HG02852 (cell line): ENCODE data around the gene OR10H3.
"Not testable (repeated sequence)": the region's sequence is repeated elsewhere in the genome, so short reads cannot be mapped to it uniquely, and the experiment has no call there.

Experiments used
- ATAC-seq: cut with Tn5 transposase; IDR thresholded peaks from one replicate; pipeline ENCODE4 v1.9.1; 2021; ENCODE audit warnings: mild to moderate bottlenecking, moderate library complexity; ENCODE audit not compliant: unreplicated experiment

Gene OR10H3

DNA sequence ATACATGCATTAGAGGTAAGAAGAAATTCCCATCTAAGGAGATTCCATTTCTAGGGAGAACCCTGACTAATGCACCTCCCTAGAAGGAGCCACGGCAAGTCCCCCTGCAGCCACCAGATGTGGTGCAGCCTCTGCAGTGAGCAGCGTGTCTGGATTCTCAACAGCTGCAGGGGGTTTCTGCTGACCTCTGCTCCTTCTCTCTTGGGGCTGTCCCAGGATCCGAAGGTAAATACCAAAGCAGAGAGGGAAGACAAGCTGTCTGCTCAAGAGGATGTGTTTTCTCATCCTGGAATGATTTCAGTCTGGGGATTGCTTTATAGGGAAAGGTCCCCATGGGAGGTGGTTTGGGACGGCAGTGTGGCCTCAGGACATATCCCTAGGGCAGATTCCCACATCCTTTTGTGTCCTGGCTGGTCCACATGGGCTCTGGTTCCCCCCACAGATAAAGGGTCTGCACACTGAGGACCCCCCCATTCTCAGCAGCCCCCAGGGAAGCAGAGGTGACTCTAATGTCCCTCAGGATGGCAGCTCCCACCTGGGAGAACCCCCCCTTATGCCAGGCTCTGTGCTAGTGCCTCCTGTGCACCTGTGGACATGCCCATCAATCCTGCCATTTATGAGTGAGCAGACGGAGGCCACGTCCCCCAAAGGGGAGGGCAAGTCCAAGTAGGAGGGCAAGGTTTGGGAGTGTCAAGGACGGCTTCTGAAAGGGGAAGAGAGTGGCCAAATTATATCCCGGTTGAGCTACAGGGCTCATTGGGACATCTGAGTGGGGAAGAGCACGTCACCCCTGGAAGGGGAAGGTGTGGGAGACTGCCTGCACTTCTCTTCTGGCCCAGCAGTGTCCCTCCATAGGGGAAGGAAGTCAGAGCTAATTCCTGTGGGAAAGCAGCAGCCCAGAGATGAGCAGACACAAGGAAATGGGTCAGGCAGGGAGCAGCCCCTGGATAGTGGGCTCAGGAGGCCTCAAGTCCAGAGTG lies 39.5 kb downstream of the OR10H3 start:
- no peak for ATAC-seq

DNA sequence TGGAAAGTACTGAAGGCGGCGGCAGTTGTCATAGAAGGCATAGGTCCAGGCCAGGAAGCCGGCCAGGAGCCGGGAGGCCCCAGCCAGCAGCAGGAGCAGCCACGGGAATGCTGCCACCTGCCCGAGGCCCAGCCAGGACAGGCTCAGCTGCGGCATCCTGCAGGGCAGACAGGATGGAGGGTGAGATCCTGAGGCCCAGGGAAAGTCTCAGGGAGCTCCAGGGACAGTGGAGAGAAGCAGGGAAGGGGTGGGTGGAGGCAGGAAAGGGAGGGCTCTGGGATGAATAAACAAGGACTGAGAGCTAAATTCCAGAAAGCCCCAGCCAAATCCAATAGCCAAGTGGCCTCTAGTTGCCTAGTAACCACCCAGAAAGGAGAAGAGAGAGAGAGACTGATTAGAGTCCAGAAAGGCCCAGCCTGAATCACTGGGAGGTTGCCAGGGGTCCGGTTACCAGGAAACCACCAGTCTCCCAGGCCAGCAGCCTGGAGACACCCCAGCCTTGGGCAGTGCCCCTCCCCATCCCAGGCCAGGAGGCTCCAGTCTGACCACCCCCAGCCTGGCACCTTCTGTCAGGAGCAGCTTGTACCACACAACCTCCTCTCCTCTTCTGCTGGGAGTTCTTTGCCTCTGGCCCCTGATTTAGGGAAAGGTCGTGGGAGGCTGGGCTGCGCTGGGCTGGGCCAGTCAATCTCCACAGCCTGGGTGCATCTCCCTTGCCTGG lies 42.1 kb downstream of the OR10H3 start:
- ATAC-seq, result no peak

DNA sequence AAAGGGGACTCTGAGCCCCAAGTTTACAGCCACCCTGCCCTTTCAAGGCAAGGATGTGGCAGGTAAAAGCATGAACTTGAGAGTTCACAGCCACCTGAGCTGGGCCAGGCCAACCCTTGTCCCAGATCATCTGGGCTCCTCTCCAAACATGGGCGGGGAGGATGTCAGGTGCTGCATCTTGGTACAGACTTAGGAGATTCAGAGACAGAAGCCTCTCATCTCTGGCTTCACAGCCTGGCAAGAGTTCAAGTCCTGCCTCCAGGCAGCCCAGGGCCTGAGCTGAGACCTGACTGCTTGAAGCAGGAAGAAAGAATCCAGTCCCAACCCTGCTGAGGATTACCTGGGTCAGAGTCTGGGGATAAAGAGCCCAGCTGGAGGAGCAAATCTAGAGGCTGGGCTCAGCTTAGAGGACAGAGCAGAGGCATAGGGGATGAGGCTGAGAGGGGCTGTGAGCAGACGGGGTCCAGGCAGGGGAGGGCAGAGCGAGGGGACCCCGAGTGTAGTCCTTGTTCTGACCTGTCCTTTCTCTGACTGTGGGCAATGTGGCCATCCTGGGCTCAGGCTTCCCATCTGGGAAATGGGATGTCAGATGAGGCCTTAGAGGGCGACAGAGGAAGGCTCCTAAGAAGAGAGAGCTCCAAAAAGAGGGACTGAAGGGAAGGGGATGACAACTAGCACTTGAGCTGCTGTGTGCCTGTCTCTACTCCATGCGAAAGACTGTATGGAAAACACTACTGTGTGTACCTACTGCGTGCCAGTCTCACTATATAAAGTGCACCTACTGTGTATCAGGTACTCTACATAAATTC lies 43.0 kb downstream of the OR10H3 start:
- no peak for ATAC-seq

DNA sequence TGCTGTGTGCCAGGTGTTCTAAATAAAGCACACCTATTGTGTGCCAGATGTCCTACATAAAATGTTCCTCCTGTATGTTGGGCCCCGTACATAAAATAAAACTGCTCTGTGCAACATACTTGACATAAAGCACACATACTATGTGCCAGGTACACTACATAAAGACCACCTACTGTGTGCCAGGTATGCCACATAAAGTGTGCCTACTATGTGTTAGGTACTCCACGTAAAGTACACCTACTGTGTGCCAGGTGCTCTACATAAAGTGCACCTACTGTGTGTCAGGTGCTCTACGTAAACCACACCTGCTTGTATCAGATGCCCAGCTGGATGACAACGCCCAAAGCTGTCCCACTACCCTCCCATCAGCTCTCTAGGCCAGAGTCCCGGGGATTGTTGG lies 43.9 kb downstream of the OR10H3 start:
- no peak for ATAC-seq

DNA sequence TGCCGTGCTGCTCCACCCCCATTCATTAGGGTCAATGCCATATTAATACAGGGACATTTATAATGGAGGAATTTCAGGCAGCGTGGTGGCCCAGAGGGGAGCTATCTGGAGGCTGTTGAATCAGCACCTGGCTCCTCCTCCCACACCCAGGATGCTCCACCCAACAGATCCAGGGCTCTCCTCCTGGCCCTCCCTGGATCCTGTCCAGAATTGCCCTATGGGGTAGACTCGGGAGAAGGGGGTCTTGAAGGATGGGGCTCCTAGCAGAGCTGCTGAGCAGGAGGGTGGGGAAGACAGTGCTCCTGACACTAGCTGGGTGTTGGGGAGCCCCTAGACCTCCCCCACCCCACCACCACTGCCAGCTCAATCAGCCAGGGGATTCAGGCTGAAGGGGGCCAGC lies 44.4 kb downstream of the OR10H3 start:
- no peak for ATAC-seq

DNA sequence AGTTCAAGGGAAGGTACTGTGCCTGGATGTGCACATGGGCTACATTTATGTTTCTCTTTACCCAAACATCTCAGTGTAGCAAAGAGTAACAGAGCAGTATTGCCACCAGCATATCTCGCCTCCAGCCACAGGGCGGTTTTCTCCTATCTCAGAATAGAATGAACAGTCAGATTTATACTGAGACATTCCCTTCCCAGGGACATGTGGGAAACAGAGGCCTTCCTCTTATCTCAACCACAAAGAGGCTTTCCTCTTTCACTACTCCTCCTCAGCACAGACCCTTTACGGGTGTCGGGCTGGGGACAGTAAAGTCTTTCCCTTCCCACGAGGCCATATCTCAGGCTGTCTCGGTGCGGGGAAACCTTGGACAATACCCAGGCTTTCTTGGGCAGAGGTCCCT lies 45.1 kb downstream of the OR10H3 start:
- ATAC-seq, result not testable (repeated sequence)

DNA sequence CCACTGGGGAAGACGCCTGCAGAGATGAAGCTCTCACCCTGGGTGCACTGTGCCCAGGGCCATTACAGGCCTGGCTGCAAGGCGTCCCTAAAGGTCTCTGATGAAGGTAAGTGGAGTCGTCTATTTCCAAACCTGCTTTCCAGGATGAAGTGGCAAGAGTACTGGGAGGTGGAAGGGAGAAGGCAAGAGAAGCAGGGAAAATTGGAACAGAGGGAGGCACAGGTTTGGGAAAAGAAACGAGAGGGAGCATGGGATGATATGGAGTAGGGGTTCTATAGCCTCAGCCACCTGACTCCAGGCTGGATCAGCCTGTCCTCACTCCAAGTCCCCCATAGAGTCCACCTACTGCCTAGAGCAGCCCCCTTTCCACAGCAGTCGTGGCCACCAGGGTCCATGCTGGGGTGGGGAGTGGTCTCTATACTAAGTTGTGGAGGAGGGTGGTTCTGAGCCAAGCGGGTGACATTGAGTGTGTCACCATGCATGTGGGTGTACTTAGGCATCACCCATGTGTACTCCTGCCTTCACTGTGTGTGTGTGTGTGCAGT lies 49.9 kb downstream of the OR10H3 start, which contains the start of gene OR10H5:
Gene OR10H5, plus strand, starts transcription at position 51 of the 545 bp plus-strand sequence. CDS start 6,388 bp downstream, outside the sequence.
- no peak for ATAC-seq

DNA sequence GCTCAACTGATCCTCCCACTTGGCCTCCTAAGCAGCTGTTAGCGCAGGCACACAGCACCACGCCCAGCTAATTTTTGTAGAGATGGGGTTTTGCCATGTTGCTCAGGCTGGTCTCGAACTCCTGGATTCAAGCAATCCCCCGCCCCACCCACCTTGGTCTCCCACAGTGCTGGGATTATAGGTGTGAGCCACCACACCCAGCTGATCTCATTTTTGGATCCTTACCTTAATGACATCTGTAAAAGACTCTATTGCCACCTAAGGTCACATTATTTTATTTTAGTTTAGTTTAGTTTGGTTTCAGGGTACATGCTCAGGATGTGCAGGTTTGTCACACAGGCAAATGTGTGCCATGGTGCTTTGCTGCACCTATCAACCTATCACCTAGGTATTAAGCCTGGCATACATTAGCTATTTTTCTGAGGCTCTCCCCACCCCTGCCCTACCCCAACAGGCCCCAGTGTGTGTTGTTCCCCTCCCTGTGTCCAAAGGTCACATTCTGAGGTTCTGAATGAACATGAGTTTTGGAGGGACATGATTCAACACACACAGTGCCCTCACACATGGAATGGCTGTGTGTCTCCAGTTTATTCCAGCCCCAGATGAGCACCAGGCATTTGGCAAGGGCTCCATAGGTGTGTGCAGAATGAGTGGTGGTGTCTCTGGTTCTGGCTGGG lies 50.9 kb downstream of the OR10H3 start:
- no peak for ATAC-seq

DNA sequence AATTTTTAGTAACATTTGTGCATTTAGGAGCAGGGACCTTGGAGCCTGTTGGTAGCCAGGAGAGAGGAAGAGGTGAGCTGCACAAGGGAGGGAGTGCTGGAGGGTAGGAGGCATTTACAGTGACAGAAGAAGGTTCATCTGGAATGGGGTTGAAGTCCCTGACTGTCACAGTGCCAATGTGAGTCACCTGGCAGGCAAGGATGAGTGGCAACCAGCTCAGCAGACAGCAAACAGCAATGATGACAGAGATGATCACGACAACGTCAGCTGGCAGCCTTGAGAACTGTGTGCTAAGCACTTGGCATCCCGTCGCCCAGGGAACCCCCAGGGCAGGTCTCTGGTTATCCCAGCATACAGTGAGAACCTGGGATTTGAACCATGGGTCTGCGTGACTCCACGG lies 52.3 kb downstream of the OR10H3 start:
- no peak for ATAC-seq
